Endothelial cell of umbilical vein (primary cell): ENCODE measurements around the gene LRFN2. TPM values are rescaled to one million over a fixed set of nuclear protein-coding genes. Genes with fewer than 3 reads are reported as not detected.

Experiments used
- BruUV-seq: library from RNA; stranded (reverse); fragments of 400-500 nt; replicated peaks from 2 replicates; lab custom pipeline; 2021; lab: Mats Ljungman, UMichigan
- CTCF ChIA-PET: fragments of 300-600, 350-600 bp; sonication (Branson Sonifier 250); formaldehyde crosslinking; loops from one replicate; lab custom pipeline; 2021; ENCODE audit warnings: antibody characterized with exemption, inconsistent platforms; lab: Charles Lee
- POLR2A ChIA-PET: fragments of 300-600, 350-600 bp; sonication (Branson Sonifier 250); formaldehyde crosslinking; loops from one replicate; lab custom pipeline; 2021; ENCODE audit warnings: antibody characterized with exemption, inconsistent platforms; lab: Charles Lee
- DNase-seq: peaks from one replicate; pipeline ENCODE4 v3.0.0-alpha.2; 2011; ENCODE audit warnings: low read depth, low spot score
- FAIRE-seq: peaks from 2 replicates; lab custom pipeline; 2011; peaks lifted over from hg19 to GRCh38; lab: Jason Lieb, UNC
- H2AFZ ChIP-seq: 2 replicates; pipeline ENCODE4 v1.6.0; 2012; ENCODE audit warnings: low read depth, low read length, control low read depth, inconsistent platforms
- H3K27ac ChIP-seq: 2 replicates; pipeline ENCODE4 v1.5.1; 2011; ENCODE audit warnings: low read depth, mild to moderate bottlenecking, control low read depth, low read length, moderate library complexity; ENCODE audit not compliant: insufficient read depth
- H3K27me3 ChIP-seq, 2 experiments: 2 replicates each; pipeline versions ENCODE4 v1.6.0 to v1.6.1; 2011; ENCODE audit warnings: low read length in 2 of 2, mixed read lengths in 1 of 2; ENCODE audit not compliant: control insufficient read depth in 2 of 2, insufficient read depth in 2 of 2
- H3K36me3 ChIP-seq, 2 experiments: 2 replicates in 1 of 2; 3 replicates in 1 of 2; pipeline ENCODE4 v1.5.1; 2011; ENCODE audit warnings: low read length in 2 of 2, mild to moderate bottlenecking in 1 of 2, moderate library complexity in 1 of 2; ENCODE audit not compliant: control insufficient read depth in 2 of 2, insufficient read depth in 2 of 2; ENCODE audit errors: extremely low read depth in 1 of 2
- H3K4me1 ChIP-seq: 3 replicates; pipeline ENCODE4 v1.5.1; 2011; ENCODE audit warnings: mild to moderate bottlenecking, low read length; ENCODE audit not compliant: control insufficient read depth, insufficient read depth; ENCODE audit errors: extremely low read depth
- H3K4me2 ChIP-seq: 2 replicates; pipeline ENCODE4 v1.6.1; 2011; ENCODE audit warnings: low read length, control low read depth, mixed read lengths; ENCODE audit not compliant: insufficient read depth
- H3K4me3 ChIP-seq, 3 experiments: fragments of 200-600 bp in 1 of 3; sonication (generic), shearing (Covaris generic) in 1 of 3; replicated peaks in 1 of 3; 2 replicates each; pipeline ENCODE4 v1.5.1; 2011 to 2016; ENCODE audit warnings: control low read depth in 3 of 3, low read length in 3 of 3, mild to moderate bottlenecking in 2 of 3, inconsistent platforms in 1 of 3, low read depth in 1 of 3, moderate library complexity in 1 of 3; ENCODE audit not compliant: insufficient read depth in 1 of 3
- H3K79me2 ChIP-seq: 2 replicates; pipeline ENCODE4 v1.6.0; 2012; ENCODE audit warnings: low read length, inconsistent platforms; ENCODE audit not compliant: control insufficient read depth, insufficient read depth
- H3K9ac ChIP-seq: replicated peaks from 2 replicates; pipeline ENCODE3; 2011; ENCODE audit warnings: low read length, control low read depth; ENCODE audit not compliant: insufficient read depth; ENCODE audit errors: extremely low read depth
- H3K9me1 ChIP-seq: replicated peaks from 3 replicates; pipeline ENCODE4 v1.6.0; 2011; ENCODE audit warnings: mild to moderate bottlenecking, low read length; ENCODE audit not compliant: control insufficient read depth, insufficient read depth; ENCODE audit errors: extremely low read depth
- H3K9me3 ChIP-seq: replicated peaks from 2 replicates; pipeline ENCODE4 v1.5.1; 2012; ENCODE audit warnings: low read length, inconsistent platforms; ENCODE audit not compliant: control insufficient read depth, insufficient read depth
- H4K20me1 ChIP-seq: replicated peaks from 2 replicates; pipeline ENCODE3; 2011; ENCODE audit warnings: mild to moderate bottlenecking, low read length; ENCODE audit not compliant: control insufficient read depth, insufficient read depth; ENCODE audit errors: extremely low read depth
- EZH2 ChIP-seq: IDR thresholded peaks from 2 replicates; pipeline ENCODE4 v1.6.1; 2012; ENCODE audit warnings: borderline replicate concordance, low read depth, mild to moderate bottlenecking, moderate library complexity, low read length, inconsistent platforms; ENCODE audit not compliant: severe bottlenecking
- FOS ChIP-seq: IDR thresholded peaks from 2 replicates; pipeline ENCODE4 v1.6.1; 2011; ENCODE audit warnings: mild to moderate bottlenecking, low read length, moderate library complexity, borderline replicate concordance; ENCODE audit not compliant: insufficient read depth
- GATA2 ChIP-seq: IDR thresholded peaks from 2 replicates; pipeline ENCODE4 v1.7.0; 2011; ENCODE audit warnings: low read depth, mild to moderate bottlenecking, moderate library complexity, mixed read lengths, low read length; ENCODE audit not compliant: insufficient read length, insufficient read depth
- JUN ChIP-seq: IDR thresholded peaks from 2 replicates; pipeline ENCODE4 v1.6.1; 2011; ENCODE audit warnings: borderline replicate concordance, low read depth; ENCODE audit not compliant: insufficient read length, insufficient read depth
- MYC ChIP-seq: IDR thresholded peaks from one replicate; pipeline ENCODE4 v1.6.1; 2011; ENCODE audit warnings: mild to moderate bottlenecking, low read depth, low read length
- POLR2AphosphoS5 ChIP-seq: IDR thresholded peaks from 2 replicates; pipeline ENCODE4 v1.6.1; 2012; ENCODE audit warnings: low read depth, mild to moderate bottlenecking, control low read depth, low read length, moderate library complexity; ENCODE audit not compliant: insufficient read depth
- dilution Hi-C: fragments of 300-500 bp; cut with MboI; formaldehyde crosslinking; loops from one replicate; pipeline ENCODE4 v1.15.0; 2019; ENCODE audit warnings: low sequenced_read_pairs; ENCODE audit not compliant: extremely low pct_ligation_motif_present
- intact Hi-C: fragments of 100-400 bp; cut with micrococcal nuclease; formaldehyde crosslinking; loops from one replicate; pipeline ENCODE4 v1.10.0; 2022
- polyA plus RNA-seq, 4 experiments: library from polyadenylated mRNA; depleted of rRNA in 3 of 4; stranded (reverse) in 3 of 4; unstranded in 1 of 4; fragments of >200 nt; gene quantifications; 2 replicates each; pipeline versions ENCODE4 v1.2.1 to v1.2.3, GENCODE V29; 2011 to 2012; ENCODE audit warnings: missing spikeins in 1 of 4
- total RNA-seq: library from RNA; stranded (reverse); gene quantifications from 2 replicates; pipeline ENCODE4 v1.2.3, GENCODE V29; 2021
- TF ChIP-seq, protein P1 (sequence below): IDR thresholded peaks from 2 replicates; pipeline ENCODE4 v1.6.1; 2011; ENCODE audit not compliant: insufficient read depth, insufficient read length
- TF ChIP-seq, protein P2 (sequence below), 2 donors: IDR thresholded peaks; 1 replicate in 1 of 2; 2 replicates in 1 of 2; pipeline ENCODE4 v1.5.1; 2011; ENCODE audit warnings: low read length in 2 of 2, mild to moderate bottlenecking in 2 of 2, moderate library complexity in 2 of 2, control low read depth in 1 of 2, inconsistent platforms in 1 of 2, low read depth in 1 of 2; ENCODE audit not compliant: insufficient read depth in 1 of 2; ENCODE audit errors: extremely low read depth in 1 of 2

LRFN2 gene
- total and polyA plus RNA-seq, 2 donors (not counting 3 experiments of a cell fraction or from before 2014, with no cell fraction given): not detected

- Histone ChIP-seq H3K4me2 (no peak overlapping the region), H3K36me3 (no peaks in the 10 kb centered on the region), H3K27me3 (no peaks in the 10 kb centered on the region), H3K9ac (no peak overlapping the region), H3K4me1 (peaks cover 18% of the 10 kb centered on the region), H4K20me1 (no peaks in the 10 kb centered on the region), H3K9me3 (no peaks in the 10 kb centered on the region), H2AFZ (no peak overlapping the region), H3K9me1 (no peaks in the 10 kb centered on the region), H3K79me2 (no peaks in the 10 kb centered on the region), H3K4me3 (no peak overlapping the region), H3K27ac (no peak overlapping the region)
- DNase-seq (no peak), FAIRE-seq (no peak)
- intact Hi-C loops: no loop called here
- CTCF ChIA-PET: no interaction called here
- dilution Hi-C loops: no loop called here
- TF ChIP-seq, protein P1, sequence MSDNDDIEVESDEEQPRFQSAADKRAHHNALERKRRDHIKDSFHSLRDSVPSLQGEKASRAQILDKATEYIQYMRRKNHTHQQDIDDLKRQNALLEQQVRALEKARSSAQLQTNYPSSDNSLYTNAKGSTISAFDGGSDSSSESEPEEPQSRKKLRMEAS: no peak
- TF ChIP-seq GATA2 (no peak), MYC (no peak), JUN (no peak), FOS (no peak), POLR2AphosphoS5 (no peak), EZH2 (no peak)
- TF ChIP-seq, protein P2, sequence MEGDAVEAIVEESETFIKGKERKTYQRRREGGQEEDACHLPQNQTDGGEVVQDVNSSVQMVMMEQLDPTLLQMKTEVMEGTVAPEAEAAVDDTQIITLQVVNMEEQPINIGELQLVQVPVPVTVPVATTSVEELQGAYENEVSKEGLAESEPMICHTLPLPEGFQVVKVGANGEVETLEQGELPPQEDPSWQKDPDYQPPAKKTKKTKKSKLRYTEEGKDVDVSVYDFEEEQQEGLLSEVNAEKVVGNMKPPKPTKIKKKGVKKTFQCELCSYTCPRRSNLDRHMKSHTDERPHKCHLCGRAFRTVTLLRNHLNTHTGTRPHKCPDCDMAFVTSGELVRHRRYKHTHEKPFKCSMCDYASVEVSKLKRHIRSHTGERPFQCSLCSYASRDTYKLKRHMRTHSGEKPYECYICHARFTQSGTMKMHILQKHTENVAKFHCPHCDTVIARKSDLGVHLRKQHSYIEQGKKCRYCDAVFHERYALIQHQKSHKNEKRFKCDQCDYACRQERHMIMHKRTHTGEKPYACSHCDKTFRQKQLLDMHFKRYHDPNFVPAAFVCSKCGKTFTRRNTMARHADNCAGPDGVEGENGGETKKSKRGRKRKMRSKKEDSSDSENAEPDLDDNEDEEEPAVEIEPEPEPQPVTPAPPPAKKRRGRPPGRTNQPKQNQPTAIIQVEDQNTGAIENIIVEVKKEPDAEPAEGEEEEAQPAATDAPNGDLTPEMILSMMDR (IDR thresholded peaks at IDR 0.05; ENCODE audit: extremely low read depth in 1 of 2, insufficient read depth in 1 of 2, low read depth in 1 of 2, low read length in 2 of 2): no peak
- POLR2A ChIA-PET: no interaction called here
- no TSS peak for BruUV-seq
Observed at GRCh38 chr6:40541556-40542174, 45.5 kb downstream of the LRFN2 start.
